Adrenal gland (tissue), 12 donors: ENCODE data around the gene USP10. TPM values are rescaled to one million over a fixed set of nuclear protein-coding genes. Genes with fewer than 3 reads are reported as not detected.

Source experiments
- DNase-seq, 7 donors: peaks; one replicate each; pipeline ENCODE4 v3.0.0-alpha.2; 2019 to 2020
- H3K27ac ChIP-seq, 5 donors: fragments of 200-600 bp; sonication (generic) in 4 of 5; 1 replicate in 3 of 5; 2 replicates in 2 of 5; pipeline versions ENCODE4 v1.5.1 to v1.8.0; 2016 to 2020; ENCODE audit warnings: mild to moderate bottlenecking in 1 of 5
- H3K27me3 ChIP-seq: fragments of 200-600 bp; 2 replicates; pipeline ENCODE4 v1.8.0; 2021
- H3K36me3 ChIP-seq, 2 donors: fragments of 200-600 bp; replicated peaks in 1 of 2; 1 replicate in 1 of 2; 2 replicates in 1 of 2; pipeline versions ENCODE4 v1.5.1 to v1.8.0; 2018 to 2022
- H3K4me1 ChIP-seq, 2 donors: fragments of 200-600 bp; replicated peaks in 1 of 2; 1 replicate in 1 of 2; 2 replicates in 1 of 2; pipeline versions ENCODE4 v1.5.1 to v1.8.0; 2018 to 2021
- H3K4me3 ChIP-seq, 4 donors: fragments of 200-600 bp; sonication (generic) in 3 of 4; one replicate each; pipeline ENCODE4 v1.5.1; 2016 to 2018
- H3K9me3 ChIP-seq, 3 donors: fragments of 200-600 bp; sonication (generic) in 1 of 3; replicated peaks in 1 of 3; 1 replicate in 2 of 3; 2 replicates in 1 of 3; pipeline versions ENCODE4 v1.5.1 to v1.8.0; 2016 to 2021
- CTCF ChIP-seq, 6 experiments: fragments of 450-650 bp in 4 of 6; fragments of 200-600 bp in 2 of 6; sonication (generic) in 1 of 6; IDR thresholded peaks; 1 replicate in 5 of 6; 2 replicates in 1 of 6; pipeline versions ENCODE4 v1.5.1 to v1.8.0; 2016 to 2021; ENCODE audit warnings: antibody characterized with exemption in 6 of 6, mild to moderate bottlenecking in 2 of 6, moderate library complexity in 1 of 6
- POLR2A ChIP-seq, 2 donors: fragments of 450-650 bp; IDR thresholded peaks; one replicate each; pipeline ENCODE4 v1.6.1; 2017; ENCODE audit warnings: antibody characterized with exemption in 2 of 2, mild to moderate bottlenecking in 2 of 2, moderate library complexity in 1 of 2
- WGBS, 4 donors: extraction: QIAGEN DNeasy Blood & Tissue Kit in 2 of 4; methylation state at CpG; one replicate each; pipeline versions ENCODE4 v1.1.5 to v1.1.7; 2013 to 2017; 5-methylcytosine and 5-hydroxymethylcytosine counted together
- intact Hi-C, 2 donors: fragments of 100-400 bp; cut with DNase I; formaldehyde crosslinking; loops; one replicate each; pipeline versions ENCODE4 v1.14.1 to v1.15.0; 2022 to 2023
- polyA plus RNA-seq, 3 donors: library from polyadenylated mRNA; stranded (reverse); fragments of 200-250 nt in 2 of 3; fragments of 350-450 nt in 1 of 3; fragmentation: Illumina TruSeq in 1 of 3; extraction: RNeasy Lipid Tissue Mini Kit (QIAGEN cat#74804) in 1 of 3; gene quantifications; one replicate each; pipeline ENCODE4 v1.2.3, GENCODE V29; 2013 to 2014
- total RNA-seq, 9 donors: library from RNA; depleted of rRNA in 4 of 9; stranded (reverse); fragments of >200 nt in 4 of 9; fragments of 120-200 nt in 1 of 9; fragmentation: NEBNext Ultra II Directional in 1 of 9; extraction: Animal tissue kit (Norgen Biotek cat#: 25700) in 1 of 9; gene quantifications; one replicate each; pipeline versions ENCODE4 v1.1.0 to v1.2.4, GENCODE V29; 2013 to 2023
- donor health status: healthy with polysubstance abuse.
- donor health status: Bipolar disorder and iron deficiency.
- donor health status: DM: yes; HTN: yes; CAD: no.
- donor health status: DM: no; HTN: no; CAD: no.
- donor health status: DM: no; HTN: no; CAD: no.
- donor health status: DM: yes; HTN: yes; CAD: no.

Gene USP10
- total and polyA plus RNA-seq, 12 donors, result 16.2 to 154 (median 60.4) TPM

- Histone ChIP-seq H3K4me1 (peaks cover 0 to 16% of the 10 kb centered on the region in 2 donors), H3K4me3 (peak overlapping the region in 1 of 4 donors; percentile 56), H3K9me3 (no peaks in the 10 kb centered on the region), H3K27ac (peak overlapping the region in 4 of 5 donors; percentile 2 to 89 (median 56)), H3K27me3 (peaks cover 10% of the 10 kb centered on the region), H3K36me3 (no peaks in the 10 kb centered on the region)
- intact Hi-C loops, result no loop called here
- WGBS, 4 donors, result 47 to 59% (median 55%) methylated on average over 10 to 13 of the region's 13 CpGs
- TF ChIP-seq POLR2A (IDR thresholded peaks at IDR 0.05), result peak; percentile 19 to 29
- TF ChIP-seq CTCF (IDR thresholded peaks at IDR 0.05), result no peak
- DNase-seq, result no peak
These were observed 122.2 kb downstream of the USP10 start for GRCh38 chr16:84821728-84822689.

GRCh38 chr16:84822990-84823389 is 123.2 kb downstream of the USP10 start:
- Histone ChIP-seq H3K4me1 (peaks cover 0 to 19% of the 10 kb centered on the region in 2 donors), H3K27ac (peak overlapping the region in 3 of 5 donors; percentile 38 to 74 (median 64))
- intact Hi-C loops, result no loop called here

GRCh38 chr16:84823484-84823883 is 123.7 kb downstream of the USP10 start:
- Histone ChIP-seq H3K4me1 (peaks cover 0 to 20% of the 10 kb centered on the region in 2 donors), H3K27ac (peak overlapping the region in 2 of 5 donors; percentile 64 to 74), H3K36me3 (no peaks in the 10 kb centered on the region), H3K4me3 (no peak overlapping the region), H3K9me3 (no peaks in the 10 kb centered on the region), H3K27me3 (peaks cover 10% of the 10 kb centered on the region)
- WGBS, 4 donors, result 45 to 60% (median 52%) methylated on average over 8 of the region's 8 CpGs
- TF ChIP-seq CTCF (IDR thresholded peaks at IDR 0.05), result no peak
- TF ChIP-seq POLR2A (IDR thresholded peaks at IDR 0.05), result no peak
- no peak for DNase-seq
- intact Hi-C loops, result no loop called here

More at GRCh38 chr16:84822990-84823389, 123.2 kb downstream of the USP10 start:
- DNase-seq, result no peak
- Histone ChIP-seq H3K9me3 (no peaks in the 10 kb centered on the region), H3K27me3 (peaks cover 10% of the 10 kb centered on the region), H3K4me3 (no peak overlapping the region), H3K36me3 (no peaks in the 10 kb centered on the region)
- TF ChIP-seq POLR2A (IDR thresholded peaks at IDR 0.05) (no peak), CTCF (IDR thresholded peaks at IDR 0.05) (no peak)
- 86 to 89% (median 89%) methylated on average over 6 of the region's 6 CpGs for WGBS, 4 donors

- Histone ChIP-seq H3K36me3 (no peaks in the 10 kb centered on the region), H3K9me3 (no peaks in the 10 kb centered on the region), H3K27ac (peak overlapping the region in 2 of 5 donors; percentile 64 to 74), H3K27me3 (peaks cover 10% of the 10 kb centered on the region), H3K4me3 (no peak overlapping the region), H3K4me1 (peaks cover 0 to 24% of the 10 kb centered on the region in 2 donors)
- DNase-seq, result no peak
- no peak for TF ChIP-seq CTCF (IDR thresholded peaks at IDR 0.05)
- no peak for TF ChIP-seq POLR2A (IDR thresholded peaks at IDR 0.05)
- WGBS, 4 donors, result 64 to 77% (median 70%) methylated on average over 5 of the region's 5 CpGs
- intact Hi-C loops, result no loop called here
These were observed 124.1 kb downstream of the USP10 start for GRCh38 chr16:84823926-84824325.
